H9 (cell line): Measurements from ENCODE around the gene KSR1. TPM values are rescaled to one million over a fixed set of nuclear protein-coding genes. Genes with fewer than 3 reads are reported as not detected.

Source experiments
- DNase-seq: peaks from one replicate; pipeline ENCODE4 v3.0.0-alpha.2; 2017
- H2AFZ ChIP-seq: one replicate; pipeline ENCODE4 v1.6.1; 2013; ENCODE audit warnings: mild to moderate bottlenecking, low read length, control low read depth, moderate library complexity
- H2AK5ac ChIP-seq: 2 replicates; pipeline ENCODE4 v1.6.1; 2013; ENCODE audit warnings: low read length, control low read depth, mixed read lengths; ENCODE audit not compliant: insufficient read length
- H2BK120ac ChIP-seq: one replicate; pipeline ENCODE4 v1.6.1; 2013; ENCODE audit warnings: low read depth, mild to moderate bottlenecking, low read length, control low read depth, inconsistent platforms; ENCODE audit not compliant: poor library complexity, severe bottlenecking
- H2BK12ac ChIP-seq: 2 replicates; pipeline ENCODE4 v1.6.1; 2013; ENCODE audit warnings: low read length, control low read depth, mixed read lengths, low read depth; ENCODE audit not compliant: insufficient read length
- H2BK15ac ChIP-seq: 2 replicates; pipeline ENCODE4 v1.6.1; 2013; ENCODE audit warnings: low read depth, low read length, control low read depth
- H2BK20ac ChIP-seq: one replicate; pipeline ENCODE4 v1.6.1; 2013; ENCODE audit warnings: low read depth, mild to moderate bottlenecking, low read length, control low read depth, inconsistent platforms; ENCODE audit not compliant: poor library complexity, severe bottlenecking
- H2BK5ac ChIP-seq: 2 replicates; pipeline ENCODE4 v1.6.1; 2013; ENCODE audit warnings: low read length, control low read depth, mixed read lengths; ENCODE audit not compliant: insufficient read length
- H3K14ac ChIP-seq: 2 replicates; pipeline ENCODE4 v1.6.1; 2013; ENCODE audit warnings: low read length, control low read depth; ENCODE audit not compliant: insufficient read depth
- H3K18ac ChIP-seq: 2 replicates; pipeline ENCODE4 v1.6.1; 2013; ENCODE audit warnings: low read depth, mild to moderate bottlenecking, mixed read lengths, low read length, control low read depth; ENCODE audit not compliant: insufficient read length
- H3K23ac ChIP-seq: 2 replicates; pipeline ENCODE4 v1.6.1; 2013; ENCODE audit warnings: low read length, control low read depth, mixed read lengths, low read depth; ENCODE audit not compliant: insufficient read length
- H3K23me2 ChIP-seq: 2 replicates; pipeline ENCODE4 v1.6.1; 2013; ENCODE audit warnings: low read depth, mild to moderate bottlenecking, mixed read lengths, low read length, control low read depth; ENCODE audit not compliant: insufficient read length, poor library complexity, severe bottlenecking
- H3K27ac ChIP-seq: 2 replicates; pipeline ENCODE4 v1.5.1; 2013; ENCODE audit warnings: low read length, control low read depth, mixed read lengths, low read depth; ENCODE audit not compliant: insufficient read length
- H3K27me3 ChIP-seq: 2 replicates; pipeline ENCODE4 v1.6.1; 2013; ENCODE audit warnings: low read length, control low read depth, inconsistent platforms; ENCODE audit not compliant: insufficient read depth
- H3K4ac ChIP-seq: 2 replicates; pipeline ENCODE4 v1.6.1; 2013; ENCODE audit warnings: low read depth, mild to moderate bottlenecking, control low read depth, inconsistent platforms, low read length, moderate library complexity
- H3K4me1 ChIP-seq: 2 replicates; pipeline ENCODE4 v1.6.1; 2013; ENCODE audit warnings: low read length, control low read depth, inconsistent platforms; ENCODE audit not compliant: insufficient read depth
- H3K4me2 ChIP-seq: 2 replicates; pipeline ENCODE4 v1.6.1; 2013; ENCODE audit warnings: low read length, control low read depth, mixed read lengths; ENCODE audit not compliant: insufficient read length, insufficient read depth
- H3K56ac ChIP-seq: 2 replicates; pipeline ENCODE4 v1.6.1; 2013; ENCODE audit warnings: low read depth, mild to moderate bottlenecking, mixed read lengths, low read length, control low read depth; ENCODE audit not compliant: insufficient read length
- H3K79me1 ChIP-seq: 2 replicates; pipeline ENCODE4 v1.6.1; 2013; ENCODE audit warnings: low read depth, mild to moderate bottlenecking, moderate library complexity, low read length, control low read depth, inconsistent platforms; ENCODE audit not compliant: insufficient read depth, poor library complexity, severe bottlenecking
- H3K79me2 ChIP-seq: 2 replicates; pipeline ENCODE4 v1.6.1; 2013; ENCODE audit warnings: low read length, control low read depth, inconsistent platforms; ENCODE audit not compliant: insufficient read depth
- H3K9ac ChIP-seq: 2 replicates; pipeline ENCODE4 v1.6.1; 2013; ENCODE audit warnings: low read length, control low read depth, mixed read lengths; ENCODE audit not compliant: insufficient read length; ENCODE audit errors: extremely low read depth
- H3K9me3 ChIP-seq: one replicate; pipeline ENCODE4 v1.6.1; 2013; ENCODE audit warnings: low read depth, low read length, inconsistent platforms; ENCODE audit not compliant: control insufficient read depth
- H3T11ph ChIP-seq: one replicate; pipeline ENCODE4 v1.6.1; 2013; ENCODE audit warnings: mild to moderate bottlenecking, low read length, control low read depth, inconsistent platforms
- H4K20me1 ChIP-seq: one replicate; pipeline ENCODE4 v1.6.1; 2013; ENCODE audit not compliant: control insufficient read depth, insufficient read length, insufficient read depth
- H4K5ac ChIP-seq: 2 replicates; pipeline ENCODE4 v1.6.1; 2013; ENCODE audit warnings: low read depth, mild to moderate bottlenecking, mixed read lengths, low read length, control low read depth; ENCODE audit not compliant: insufficient read length
- H4K8ac ChIP-seq: replicated peaks from 2 replicates; pipeline ENCODE4 v1.6.1; 2013; ENCODE audit warnings: low read length, control low read depth, mixed read lengths, low read depth; ENCODE audit not compliant: insufficient read length
- H4K91ac ChIP-seq: 2 replicates; pipeline ENCODE4 v1.6.1; 2013; ENCODE audit warnings: low read depth, mild to moderate bottlenecking, moderate library complexity, mixed read lengths, low read length, control low read depth; ENCODE audit not compliant: insufficient read length
- H3K27ac Mint-ChIP-seq, 3 experiments: 2 replicates in 2 of 3; 3 replicates in 1 of 3; pipeline ENCODE4 v1.8.0; 2020 to 2021; ENCODE audit warnings: mixed read lengths in 3 of 3, mild to moderate bottlenecking in 1 of 3, moderate library complexity in 1 of 3
- H3K27me3 Mint-ChIP-seq: 2 replicates; pipeline ENCODE4 v1.8.0; 2021; ENCODE audit warnings: low read depth, mild to moderate bottlenecking, moderate library complexity, mixed read lengths
- H3K36me3 Mint-ChIP-seq, 3 experiments: 2 replicates in 2 of 3; 3 replicates in 1 of 3; pipeline ENCODE4 v1.8.0; 2020 to 2021; ENCODE audit warnings: low read depth in 3 of 3, mixed read lengths in 3 of 3; ENCODE audit not compliant: insufficient read depth in 1 of 3
- H3K4me1 Mint-ChIP-seq, 2 experiments: 2 replicates each; pipeline ENCODE4 v1.8.0; 2020; ENCODE audit warnings: mixed read lengths in 2 of 2
- H3K4me3 Mint-ChIP-seq, 2 experiments: 2 replicates in 1 of 2; 3 replicates in 1 of 2; pipeline ENCODE4 v1.8.0; 2020 to 2021; ENCODE audit warnings: mild to moderate bottlenecking in 2 of 2, mixed read lengths in 2 of 2, moderate library complexity in 1 of 2
- H3K9me3 Mint-ChIP-seq, 2 experiments: 2 replicates in 1 of 2; 3 replicates in 1 of 2; pipeline ENCODE4 v1.8.0; 2020; ENCODE audit warnings: mild to moderate bottlenecking in 2 of 2, mixed read lengths in 2 of 2, moderate library complexity in 1 of 2
- WGBS: extraction: QIAGEN DNeasy Blood & Tissue Kit; methylation state at CpG from one replicate; pipeline ENCODE4 v1.1.7; 2013; ENCODE audit warnings: missing lambda C conversion rate, low lambda C conversion rate, mixed read lengths; ENCODE audit not compliant: insufficient read length; ENCODE audit errors: extremely low coverage; 5-methylcytosine and 5-hydroxymethylcytosine counted together
- total RNA-seq: library from RNA; stranded (reverse); gene quantifications from 2 replicates; pipeline ENCODE4 v1.2.1, GENCODE V29; 2021
- TF ChIP-seq, protein P1 (sequence below): fragments of 200-600 bp; sonication (generic); conservative IDR thresholded peaks from 3 replicates; pipeline ENCODE4 v1.8.0; 2021; ENCODE audit warnings: antibody characterized with exemption, mild to moderate bottlenecking

The KSR1 gene
- total RNA-seq, 1 experiment from 2014 or later: 44.9 TPM

- no peak overlapping the region for H4K8ac ChIP-seq
- no CpG with 5 or more reads among the region's 14 CpGs for WGBS
- no peaks in the 10 kb centered on the region for H3K23me2 ChIP-seq
- no peak overlapping the region for H3T11ph ChIP-seq
- no peak overlapping the region for H3K18ac ChIP-seq
- H3K4me1 ChIP-seq: peaks cover 5% of the 10 kb centered on the region; the same call in 1 of the 2 replicates
- no peak overlapping the region for H3K27ac ChIP-seq
- no peak overlapping the region for H3K4ac ChIP-seq
- no peak overlapping the region for H2BK20ac ChIP-seq
- no peaks in the 10 kb centered on the region for H3K9me3 Mint-ChIP-seq
- peaks cover 46 to 58% of the 10 kb centered on the region in 2 experiments for H3K4me1 Mint-ChIP-seq
- H3K27me3 Mint-ChIP-seq: no peaks in the 10 kb centered on the region
- H3K79me1 ChIP-seq: peaks cover 4% of the 10 kb centered on the region
- H2AK5ac ChIP-seq: no peak overlapping the region
- H3K27me3 ChIP-seq: no peaks in the 10 kb centered on the region
- H3K4me2 ChIP-seq: no peak overlapping the region
- H3K79me2 ChIP-seq: peaks cover 13% of the 10 kb centered on the region; the same call in 1 of the 2 replicates
- H3K9me3 ChIP-seq: no peaks in the 10 kb centered on the region
- H3K4me3 Mint-ChIP-seq: no peak overlapping the region
- no peak overlapping the region for H4K91ac ChIP-seq
- no peak overlapping the region for H2BK5ac ChIP-seq
- no peak overlapping the region for H2BK12ac ChIP-seq
- H2AFZ ChIP-seq: no peak overlapping the region
- no peak overlapping the region for H2BK120ac ChIP-seq
- H3K56ac ChIP-seq: no peak overlapping the region
- no peak overlapping the region for H2BK15ac ChIP-seq
- TF ChIP-seq, protein P1, sequence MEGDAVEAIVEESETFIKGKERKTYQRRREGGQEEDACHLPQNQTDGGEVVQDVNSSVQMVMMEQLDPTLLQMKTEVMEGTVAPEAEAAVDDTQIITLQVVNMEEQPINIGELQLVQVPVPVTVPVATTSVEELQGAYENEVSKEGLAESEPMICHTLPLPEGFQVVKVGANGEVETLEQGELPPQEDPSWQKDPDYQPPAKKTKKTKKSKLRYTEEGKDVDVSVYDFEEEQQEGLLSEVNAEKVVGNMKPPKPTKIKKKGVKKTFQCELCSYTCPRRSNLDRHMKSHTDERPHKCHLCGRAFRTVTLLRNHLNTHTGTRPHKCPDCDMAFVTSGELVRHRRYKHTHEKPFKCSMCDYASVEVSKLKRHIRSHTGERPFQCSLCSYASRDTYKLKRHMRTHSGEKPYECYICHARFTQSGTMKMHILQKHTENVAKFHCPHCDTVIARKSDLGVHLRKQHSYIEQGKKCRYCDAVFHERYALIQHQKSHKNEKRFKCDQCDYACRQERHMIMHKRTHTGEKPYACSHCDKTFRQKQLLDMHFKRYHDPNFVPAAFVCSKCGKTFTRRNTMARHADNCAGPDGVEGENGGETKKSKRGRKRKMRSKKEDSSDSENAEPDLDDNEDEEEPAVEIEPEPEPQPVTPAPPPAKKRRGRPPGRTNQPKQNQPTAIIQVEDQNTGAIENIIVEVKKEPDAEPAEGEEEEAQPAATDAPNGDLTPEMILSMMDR: peak; percentile 58
- no peak overlapping the region for H4K5ac ChIP-seq
- DNase-seq: peak; percentile 63
- H3K23ac ChIP-seq: no peak overlapping the region
- H3K9ac ChIP-seq: no peak overlapping the region
- H3K27ac Mint-ChIP-seq: no peak overlapping the region; a peak in 1 of 7 replicates
- H4K20me1 ChIP-seq: no peaks in the 10 kb centered on the region
- no peaks in the 10 kb centered on the region for H3K36me3 Mint-ChIP-seq
- H3K14ac ChIP-seq: no peak overlapping the region
Measured at GRCh38 chr17:27533874-27534815, 77.9 kb downstream of the KSR1 start.
